GM12878 (cell line): ENCODE data around the gene PKHD1. TPM values are rescaled to one million over a fixed set of nuclear protein-coding genes. Genes with fewer than 3 reads are reported as not detected.

Source experiments
- ATAC-seq: fragments of 200-7000 bp; cut with Tn5 transposase; 3 replicates; pipeline ENCODE4 v1.9.1; 2020; ENCODE audit warnings: mild to moderate bottlenecking, moderate library complexity
- BruUV-seq: library from RNA; stranded (reverse); fragments of 400-500 nt; replicated peaks from 2 replicates; lab custom pipeline; 2021; lab: Mats Ljungman, UMichigan
- CTCF ChIA-PET: fragments of 300-600 bp; sonication (Branson Sonifier 250); formaldehyde crosslinking; extraction: SDS; loops from one replicate; lab custom pipeline; 2021; ENCODE audit warnings: inconsistent platforms; lab: Yijun Ruan, JAX
- POLR2A ChIA-PET: fragments of 350-600 bp; formaldehyde crosslinking; extraction: SDS; loops from one replicate; lab custom pipeline; 2021; ENCODE audit warnings: inconsistent platforms; lab: Charles Lee
- RAD21 ChIA-PET: fragments of 300-600 bp; sonication (Branson Sonifier 250); formaldehyde crosslinking; loops from one replicate; lab custom pipeline; 2023; ENCODE audit warnings: antibody characterized with exemption; ENCODE audit not compliant: unreplicated experiment; lab: Charles Lee
- SMC1A ChIA-PET: fragments of 300-600 bp; sonication (Branson Sonifier 250); formaldehyde crosslinking; loops from one replicate; lab custom pipeline; 2023; ENCODE audit not compliant: unreplicated experiment, uncharacterized antibody; lab: Charles Lee
- DNase-seq: peaks from one replicate; pipeline ENCODE4 v3.0.0-alpha.2; 2011; ENCODE audit warnings: low read depth, low spot score
- FAIRE-seq: peaks from 3 replicates; lab custom pipeline; 2011; peaks lifted over from hg19 to GRCh38; lab: Jason Lieb, UNC
- H2AFZ ChIP-seq: 2 replicates; pipeline ENCODE4 v1.6.0; 2011; ENCODE audit warnings: low read depth, low read length, control low read depth; ENCODE audit not compliant: control insufficient read depth
- H3K27ac ChIP-seq: 2 replicates; pipeline ENCODE4 v1.5.1; 2011; ENCODE audit warnings: control low read depth; ENCODE audit not compliant: control insufficient read depth, insufficient read depth
- H3K27me3 ChIP-seq, 2 experiments: replicated peaks in 1 of 2; 2 replicates each; pipeline versions ENCODE4 v1.6.0 to v1.6.1; 2011; ENCODE audit warnings: low read length in 1 of 2; ENCODE audit not compliant: control insufficient read depth in 2 of 2, insufficient read depth in 2 of 2
- H3K36me3 ChIP-seq, 2 experiments: 2 replicates each; pipeline ENCODE4 v1.5.1; 2011; ENCODE audit warnings: low read length in 1 of 2; ENCODE audit not compliant: control insufficient read depth in 2 of 2, insufficient read depth in 2 of 2
- H3K4me1 ChIP-seq: 2 replicates; pipeline ENCODE4 v1.6.1; 2011; ENCODE audit warnings: mild to moderate bottlenecking, low read length, moderate library complexity, mixed read lengths; ENCODE audit not compliant: control insufficient read depth, insufficient read depth
- H3K4me2 ChIP-seq: 2 replicates; pipeline ENCODE4 v1.6.0; 2011; ENCODE audit warnings: control low read depth; ENCODE audit not compliant: control insufficient read depth, insufficient read depth
- H3K4me3 ChIP-seq: fragments of 200-600 bp; sonication (generic); 2 replicates; pipeline ENCODE4 v1.5.1; 2016
- H3K79me2 ChIP-seq: 2 replicates; pipeline ENCODE4 v1.6.0; 2011; ENCODE audit warnings: low read length; ENCODE audit not compliant: control insufficient read depth, insufficient read depth
- H3K9ac ChIP-seq: 2 replicates; pipeline ENCODE4 v1.8.0; 2011; ENCODE audit warnings: low read length, control low read depth, mixed read lengths; ENCODE audit not compliant: control insufficient read depth, insufficient read depth
- H3K9me3 ChIP-seq: replicated peaks from 3 replicates; pipeline ENCODE4 v1.5.1; 2011; ENCODE audit warnings: mild to moderate bottlenecking, low read length; ENCODE audit not compliant: control insufficient read depth, insufficient read depth
- H4K20me1 ChIP-seq: 2 replicates; pipeline ENCODE4 v1.6.0; 2011; ENCODE audit not compliant: control insufficient read depth, insufficient read depth
- ATF3 ChIP-seq: IDR thresholded peaks from 2 replicates; pipeline ENCODE4 v1.6.1; 2011; ENCODE audit warnings: low read depth, mild to moderate bottlenecking, low read length, moderate library complexity, borderline replicate concordance; ENCODE audit errors: extremely low read depth
- CBFB ChIP-seq: IDR thresholded peaks from 2 replicates; pipeline ENCODE4 v1.6.1; 2016; ENCODE audit warnings: antibody characterized with exemption, low read depth
- CREB1 ChIP-seq: IDR thresholded peaks from 2 replicates; pipeline ENCODE4 v1.6.1; 2012; ENCODE audit warnings: low read depth, mild to moderate bottlenecking, inconsistent platforms
- CREM ChIP-seq: IDR thresholded peaks from 2 replicates; pipeline ENCODE4 v1.6.1; 2014; ENCODE audit warnings: antibody characterized with exemption, low read depth
- CUX1 ChIP-seq: IDR thresholded peaks from 2 replicates; pipeline ENCODE4 v1.6.1; 2012; ENCODE audit warnings: improper control_type of control experiment, low read depth, low read length; ENCODE audit not compliant: insufficient replicate concordance
- E4F1 ChIP-seq: fragments of 450-650 bp; IDR thresholded peaks from 2 replicates; pipeline ENCODE4 v1.6.1; 2018; ENCODE audit warnings: borderline replicate concordance, mild to moderate bottlenecking; ENCODE audit not compliant: partially characterized antibody
- GATAD2B ChIP-seq: fragments of 450-650 bp; conservative IDR thresholded peaks from 2 replicates; pipeline ENCODE4 v1.6.1; 2017; ENCODE audit warnings: low read depth, mild to moderate bottlenecking, moderate library complexity
- IKZF2 ChIP-seq, 2 experiments: fragments of 450-650 bp; IDR thresholded peaks; 2 replicates each; pipeline ENCODE4 v1.6.1; 2017; ENCODE audit warnings: mild to moderate bottlenecking in 2 of 2, moderate library complexity in 2 of 2
- KLF5 ChIP-seq: fragments of 450-650 bp; IDR thresholded peaks from 2 replicates; pipeline ENCODE4 v1.6.1; 2014; ENCODE audit warnings: mild to moderate bottlenecking; ENCODE audit not compliant: partially characterized antibody
- NBN ChIP-seq: fragments of 450-650 bp; IDR thresholded peaks from 2 replicates; pipeline ENCODE4 v1.6.1; 2016
- RBBP5 ChIP-seq: fragments of 200-600 bp; sonication (generic); conservative IDR thresholded peaks from 2 replicates; pipeline ENCODE4 v1.6.1; 2016
- RELB ChIP-seq: fragments of 450-650 bp; IDR thresholded peaks from 2 replicates; pipeline ENCODE4 v1.6.1; 2017; ENCODE audit warnings: low read depth, mild to moderate bottlenecking, moderate library complexity
- ZBED1 ChIP-seq: IDR thresholded peaks from 2 replicates; pipeline ENCODE4 v1.6.1; 2016; ENCODE audit warnings: borderline replicate concordance
- WGBS: methylation state at CpG from one replicate; pipeline ENCODE4 v1.1.6; 2016; ENCODE audit warnings: low lambda C conversion rate; ENCODE audit not compliant: insufficient replicate concordance, insufficient coverage; ENCODE audit errors: missing lambda C conversion rate; 5-methylcytosine and 5-hydroxymethylcytosine counted together
- in situ Hi-C: fragments of 300-500 bp; cut with MboI; formaldehyde crosslinking; loops from 9 replicates; pipeline ENCODE4 v1.14.3; 2018; ENCODE audit warnings: mixed read lengths
- intact Hi-C: fragments of 100-400 bp; cut with micrococcal nuclease; formaldehyde crosslinking; loops from one replicate; pipeline ENCODE4 v1.14.2; 2022; ENCODE audit not compliant: unreplicated experiment
- polyA plus RNA-seq, 11 experiments: library from polyadenylated mRNA; depleted of rRNA in 4 of 11; unstranded in 6 of 11; stranded (reverse) in 5 of 11; fragments of >200 nt; fragmentation: Nextera tagmentation in 4 of 11; fragmentation: Illumina TruSeq in 1 of 11; extraction: Ambion mirVana in 4 of 11; extraction: Trizol in 1 of 11; gene quantifications; 1 replicate in 1 of 11; 2 replicates in 10 of 11; pipeline versions ENCODE4 v1.2.1 to v1.2.3, GENCODE V29; 2011 to 2016; ENCODE audit warnings: inconsistent platforms in 2 of 11, missing spikeins in 2 of 11, low read depth in 1 of 11
- total RNA-seq, 4 experiments: library from RNA; depleted of rRNA in 3 of 4; stranded (reverse); fragments of >200 nt in 3 of 4; fragmentation: Illumina TruSeq in 1 of 4; extraction: Trizol in 1 of 4; gene quantifications; 2 replicates each; pipeline versions ENCODE4 v1.2.1 to v1.2.3, GENCODE V29; 2013 to 2021

Gene PKHD1
- total and polyA plus RNA-seq, 10 of the 15 experiments (the other 5 are each of a cell fraction or from before 2014, with no cell fraction given), result under 0.01 to 0.90 (median 0.02) TPM; not detected in 1

- in situ Hi-C loops, result no loop called here
- CTCF ChIA-PET, result interaction anchor here (0.6 kb wide), 1 partner anchor 902 kb away, joined by 3 read pairs; no protein-coding TSS in a partner anchor
- TF ChIP-seq RBBP5 (no peak), KLF5 (no peak), CREB1 (no peak), RELB (no peak), CBFB (no peak), IKZF2 (IDR thresholded peaks at IDR 0.05) (no peak), E4F1 (no peak), GATAD2B (no peak), ZBED1 (no peak), CUX1 (no peak), ATF3 (no peak), CREM (no peak), NBN (no peak)
Observed at GRCh38 chr6:52089758-52090348, 2.4 kb upstream of the PKHD1 start.

More at GRCh38 chr6:52089758-52090348, 2.4 kb upstream of the PKHD1 start:
- BruUV-seq, result no TSS peak
- POLR2A ChIA-PET, result no interaction called here
- H3K4me3 ChIP-seq, result no peak overlapping the region
- no peaks in the 10 kb centered on the region; a peak in 2 of 4 replicates for H3K27me3 ChIP-seq
- H3K9ac ChIP-seq, result no peak overlapping the region
- no peaks in the 10 kb centered on the region for H4K20me1 ChIP-seq
- RAD21 ChIA-PET, result no interaction called here
- no peak for FAIRE-seq
- H3K9me3 ChIP-seq, result no peaks in the 10 kb centered on the region
- H2AFZ ChIP-seq, result no peak overlapping the region
- H3K4me2 ChIP-seq, result no peak overlapping the region
- H3K79me2 ChIP-seq, result no peaks in the 10 kb centered on the region
- no peak for DNase-seq
- intact Hi-C loops, result loop anchor here (5.0 kb wide), 1 partner anchor 142 kb away; no protein-coding TSS in a partner anchor
- SMC1A ChIA-PET, result no interaction called here
- no peak overlapping the region for H3K27ac ChIP-seq
- 0% methylated on average over 2 of the region's 2 CpGs for WGBS
- H3K4me1 ChIP-seq, result no peaks in the 10 kb centered on the region
- no peak for ATAC-seq
- no peaks in the 10 kb centered on the region for H3K36me3 ChIP-seq
